Epithelial cell of umbilical artery (primary cell): Measurements from ENCODE around the gene DLX3. TPM values are rescaled to one million over a fixed set of nuclear protein-coding genes. Genes with fewer than 3 reads are reported as not detected.

ENCODE experiments used
- total RNA-seq: library from RNA; depleted of rRNA; stranded (reverse); fragments of >200 nt; gene quantifications from 2 replicates; pipeline ENCODE4 v1.2.3, GENCODE V29; 2014

DLX3 gene
- not detected in 2 replicates for total RNA-seq

DNA sequence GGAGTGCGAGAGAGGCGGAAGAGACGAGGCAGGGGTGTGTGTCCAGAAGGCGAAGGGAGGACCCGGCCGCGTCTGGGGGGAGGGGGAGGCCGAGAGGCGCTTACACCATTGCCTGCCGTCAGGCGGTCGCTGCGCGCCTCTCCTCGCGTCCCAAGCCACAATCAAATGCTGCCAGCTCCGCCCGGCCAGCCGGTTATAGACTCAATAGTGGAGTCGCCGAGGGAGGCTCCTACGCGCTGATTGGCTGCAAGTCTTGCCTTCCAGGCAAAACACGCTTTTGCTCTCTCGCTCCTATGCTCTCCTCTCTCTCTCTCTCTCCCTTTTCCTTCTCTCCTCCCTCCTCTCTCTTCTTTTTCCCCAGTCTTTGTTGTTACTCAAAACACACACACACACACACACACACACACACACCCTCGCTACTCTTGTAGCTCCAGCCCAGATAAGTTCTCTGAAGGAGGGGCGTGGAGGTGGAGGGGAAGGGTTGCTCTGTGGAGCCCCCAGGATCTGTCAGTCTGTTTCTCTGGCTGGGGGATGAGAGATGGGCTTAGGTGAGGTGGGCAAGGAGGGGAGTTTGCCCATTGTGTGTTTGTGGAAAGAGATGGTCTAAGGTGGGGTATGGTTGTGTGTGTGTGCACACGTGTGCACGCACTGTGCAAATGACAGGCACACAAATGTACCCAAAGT, at the start of gene DLX3:
TSS of gene DLX3 (minus strand) at position 170 of the 684 bp plus-strand sequence. CDS start 226 bp downstream, outside the sequence.

DNA sequence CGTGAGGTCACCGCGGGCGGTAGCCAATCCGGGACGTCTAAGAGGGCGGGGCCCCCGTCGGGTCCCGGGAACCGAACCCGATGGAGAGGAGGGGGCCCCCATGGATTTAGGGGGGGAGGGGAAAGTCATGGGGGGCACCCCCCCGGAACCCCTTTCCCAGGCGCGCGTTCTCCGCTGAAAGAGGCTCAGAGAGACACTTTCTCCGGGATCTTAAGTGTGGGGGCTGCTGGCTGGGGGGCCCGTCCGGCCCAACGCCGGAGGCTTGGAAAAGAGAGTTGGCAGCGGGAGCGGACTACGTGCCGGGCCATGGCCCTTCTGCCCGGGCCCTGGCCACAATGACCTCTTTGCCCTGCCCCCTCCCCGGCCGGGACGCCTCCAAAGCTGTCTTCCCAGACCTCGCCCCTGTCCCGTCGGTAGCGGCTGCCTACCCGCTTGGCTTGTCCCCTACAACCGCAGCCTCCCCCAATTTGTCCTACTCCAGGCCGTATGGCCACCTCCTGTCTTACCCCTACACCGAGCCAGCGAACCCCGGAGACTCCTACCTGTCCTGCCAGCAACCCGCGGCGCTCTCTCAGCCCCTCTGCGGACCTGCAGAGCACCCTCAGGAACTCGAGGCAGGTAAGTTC, 25.8 kb downstream of the DLX3 start, which contains the start of gene DLX4:
TSS of gene DLX4 (plus strand) at position 57 of the 626 bp plus-strand sequence. CDS start at position 336, 279 bp downstream.

Other genes starting within 250 kb of the DLX3 start
- gene FAM117A, start 231.1 kb downstream of the DLX3 start, total RNA-seq: 1.6 and 1.8 TPM in 2 replicates
- gene KAT7, start 206.5 kb downstream of the DLX3 start, total RNA-seq: 23.7 and 36.8 TPM in 2 replicates
- not detected in 2 replicates for gene TAC4, start 147.2 kb downstream of the DLX3 start, total RNA-seq
- not detected in 2 replicates for gene DLX4, start 26.0 kb downstream of the DLX3 start, total RNA-seq
- gene ITGA3, start 60.9 kb upstream of the DLX3 start, total RNA-seq: 107 and 153 TPM in 2 replicates
- gene PDK2, start 100.1 kb upstream of the DLX3 start, total RNA-seq: 7.1 and 7.8 TPM in 2 replicates
- 4.2 and 4.6 TPM in 2 replicates for gene SAMD14, start 134.9 kb upstream of the DLX3 start, total RNA-seq
- gene PPP1R9B, start 155.5 kb upstream of the DLX3 start, total RNA-seq: 26.3 and 47.0 TPM in 2 replicates
- not detected in 2 replicates for gene SGCA, start 170.8 kb upstream of the DLX3 start, total RNA-seq
- gene COL1A1, start 206.4 kb upstream of the DLX3 start, total RNA-seq: 14.6 and 50.0 TPM in 2 replicates